22Rv1 (cell line): ENCODE data around the gene NLRP1.

Experiments
- H3K27ac ChIP-seq: fragments of 450-650 bp; 2 replicates; pipeline ENCODE4 v1.5.1; 2017
- ZFX ChIP-seq: fragments of 450-650 bp; IDR thresholded peaks from 2 replicates; pipeline ENCODE4 v1.6.1; 2017; ENCODE audit warnings: antibody characterized with exemption, borderline replicate concordance
- TF ChIP-seq, protein P1 (sequence below): fragments of 450-650 bp; IDR thresholded peaks from 2 replicates; pipeline ENCODE4 v1.5.1; 2017; ENCODE audit warnings: mild to moderate bottlenecking

Gene NLRP1

GRCh38 chr17:5553479-5553878 lies 30.8 kb downstream of the NLRP1 start:
- H3K27ac ChIP-seq = no peak overlapping the region
- TF ChIP-seq ZFX = no peak
- TF ChIP-seq, protein P1, sequence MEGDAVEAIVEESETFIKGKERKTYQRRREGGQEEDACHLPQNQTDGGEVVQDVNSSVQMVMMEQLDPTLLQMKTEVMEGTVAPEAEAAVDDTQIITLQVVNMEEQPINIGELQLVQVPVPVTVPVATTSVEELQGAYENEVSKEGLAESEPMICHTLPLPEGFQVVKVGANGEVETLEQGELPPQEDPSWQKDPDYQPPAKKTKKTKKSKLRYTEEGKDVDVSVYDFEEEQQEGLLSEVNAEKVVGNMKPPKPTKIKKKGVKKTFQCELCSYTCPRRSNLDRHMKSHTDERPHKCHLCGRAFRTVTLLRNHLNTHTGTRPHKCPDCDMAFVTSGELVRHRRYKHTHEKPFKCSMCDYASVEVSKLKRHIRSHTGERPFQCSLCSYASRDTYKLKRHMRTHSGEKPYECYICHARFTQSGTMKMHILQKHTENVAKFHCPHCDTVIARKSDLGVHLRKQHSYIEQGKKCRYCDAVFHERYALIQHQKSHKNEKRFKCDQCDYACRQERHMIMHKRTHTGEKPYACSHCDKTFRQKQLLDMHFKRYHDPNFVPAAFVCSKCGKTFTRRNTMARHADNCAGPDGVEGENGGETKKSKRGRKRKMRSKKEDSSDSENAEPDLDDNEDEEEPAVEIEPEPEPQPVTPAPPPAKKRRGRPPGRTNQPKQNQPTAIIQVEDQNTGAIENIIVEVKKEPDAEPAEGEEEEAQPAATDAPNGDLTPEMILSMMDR = no peak

DNA sequence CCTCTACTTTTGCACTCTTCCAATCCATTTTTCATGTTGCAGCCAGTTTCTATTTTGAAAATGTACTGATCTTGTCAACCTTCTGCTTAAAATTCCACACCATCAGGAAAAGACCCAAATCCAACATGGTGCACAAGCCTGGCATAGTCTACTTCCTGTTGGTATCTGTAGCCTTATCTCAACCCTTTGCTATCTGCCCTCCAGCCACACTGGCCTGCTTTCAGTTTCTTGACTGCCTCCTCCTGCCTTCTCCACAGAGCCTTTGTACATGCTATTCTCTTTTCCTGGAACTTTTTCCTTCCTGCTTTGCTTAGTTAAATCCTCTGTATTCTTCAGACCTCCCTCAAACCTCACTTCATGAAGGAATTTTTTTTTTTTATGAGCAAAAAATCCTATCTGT lies 31.5 kb downstream of the NLRP1 start:
- TF ChIP-seq, protein P1 = no peak
- no peak for TF ChIP-seq ZFX
- H3K27ac ChIP-seq = no peak overlapping the region

DNA sequence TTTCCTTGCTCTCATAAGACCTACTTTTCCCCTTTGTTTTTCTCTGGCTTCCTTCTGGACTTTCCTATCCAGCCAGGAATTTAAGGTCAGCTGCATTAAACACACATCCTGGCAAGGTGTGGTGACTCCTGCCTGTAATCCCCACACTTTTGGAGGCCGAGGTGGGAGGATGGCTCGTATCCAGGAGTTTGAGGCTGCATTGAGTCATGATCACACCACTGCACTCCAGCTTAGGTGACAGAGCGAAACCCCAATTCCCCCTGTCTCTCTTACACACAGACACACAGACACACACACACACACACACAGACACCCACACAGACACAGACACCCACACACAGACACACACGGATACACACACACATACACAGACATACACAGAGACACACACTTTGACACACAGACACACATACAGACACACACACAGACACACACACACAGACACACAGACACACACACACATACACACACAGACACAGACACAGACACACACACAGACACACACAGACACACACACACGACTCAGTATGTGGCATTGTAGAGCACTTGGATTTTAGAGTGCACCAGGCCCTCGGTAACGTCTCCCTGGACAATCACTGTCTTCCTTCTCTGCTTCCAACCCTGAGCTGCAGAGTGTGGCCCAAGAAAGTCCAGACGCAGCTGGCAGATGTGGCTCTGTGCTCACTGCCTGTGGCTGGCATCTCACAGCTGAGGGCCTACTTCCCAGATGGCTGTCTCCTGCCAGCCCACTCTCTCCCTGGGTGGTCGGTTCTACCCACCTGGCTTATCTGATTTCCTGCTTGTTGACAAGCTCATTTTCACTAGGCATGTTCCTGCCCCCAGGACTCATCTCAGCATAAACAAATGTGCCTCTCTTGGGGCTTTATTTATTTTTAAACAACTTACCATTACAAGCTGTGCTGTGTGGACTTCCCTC lies 39.0 kb downstream of the NLRP1 start:
- no peak overlapping the region for H3K27ac ChIP-seq
- no peak for TF ChIP-seq ZFX
- TF ChIP-seq, protein P1 = no peak

- no peak overlapping the region for H3K27ac ChIP-seq
- TF ChIP-seq ZFX = no peak
- TF ChIP-seq, protein P1 = no peak
Measured at GRCh38 chr17:5544115-5544514, 40.2 kb downstream of the NLRP1 start.

- TF ChIP-seq ZFX = no peak
- TF ChIP-seq, protein P1 = no peak
- H3K27ac ChIP-seq = no peak overlapping the region
Measured at GRCh38 chr17:5541610-5542202, 42.6 kb downstream of the NLRP1 start.

- no peak for TF ChIP-seq ZFX
Measured at GRCh38 chr17:5540321-5540720, 44.0 kb downstream of the NLRP1 start.

DNA sequence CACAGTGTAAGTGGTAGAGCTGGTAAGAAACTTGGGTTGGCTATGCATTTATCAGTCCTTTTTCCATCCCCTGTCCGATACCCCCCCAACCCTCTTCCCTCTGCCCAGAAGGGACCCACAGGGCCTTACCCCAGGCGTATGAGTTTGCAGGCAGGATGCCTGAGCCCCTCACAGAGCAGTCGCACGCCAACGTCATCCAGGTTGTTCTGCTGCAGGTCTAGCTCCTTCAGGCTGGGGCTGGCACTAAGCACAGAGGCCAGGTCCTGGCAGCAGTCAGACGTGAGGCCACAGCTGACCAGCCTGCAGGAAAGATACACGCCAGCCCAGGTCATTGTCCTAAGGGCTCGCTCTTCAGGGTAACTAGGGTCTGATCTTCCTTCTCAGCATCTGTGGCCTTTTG lies 45.0 kb downstream of the NLRP1 start:
- TF ChIP-seq, protein P1 = no peak
- TF ChIP-seq ZFX = no peak
- H3K27ac ChIP-seq = no peak overlapping the region

More at GRCh38 chr17:5540321-5540720, 44.0 kb downstream of the NLRP1 start:
- H3K27ac ChIP-seq = no peak overlapping the region
